Stimulated activated CD4-positive, alpha-beta T cell treated with anti-CD3 and anti-CD28 coated beads, Interleukin-15, amount 100 ng/mL, for 48 hours (primary cell): ENCODE results near the gene MICAL3.

Experiments
- DNase-seq, 2 donors: peaks; one replicate each; pipeline ENCODE4 v3.0.0-alpha.2; 2020; ENCODE audit warnings: low read depth in 2 of 2

The MICAL3 gene

GRCh38 chr22:17930455-17931313 lies 93.7 kb downstream of the MICAL3 start:
- DNase-seq, result no peak

- DNase-seq, result no peak
Observed at GRCh38 chr22:17929909-17930308, 94.5 kb downstream of the MICAL3 start.

GRCh38 chr22:17928391-17928790 lies 96.0 kb downstream of the MICAL3 start:
- no peak for DNase-seq

GRCh38 chr22:17927062-17927461 lies 97.3 kb downstream of the MICAL3 start:
- DNase-seq, result no peak

GRCh38 chr22:17926516-17926915 lies 97.8 kb downstream of the MICAL3 start:
- DNase-seq, result no peak

GRCh38 chr22:17925431-17925841 lies 98.9 kb downstream of the MICAL3 start:
- DNase-seq, result no peak

GRCh38 chr22:17924735-17925364 lies 99.5 kb downstream of the MICAL3 start:
- DNase-seq, result no peak

GRCh38 chr22:17924076-17924475 lies 100.3 kb downstream of the MICAL3 start:
- DNase-seq, result no peak

- DNase-seq, result no peak
Observed at GRCh38 chr22:17922925-17923903, 101.1 kb downstream of the MICAL3 start.

- DNase-seq, result no peak
Observed at GRCh38 chr22:17921871-17922821, 102.2 kb downstream of the MICAL3 start.

GRCh38 chr22:17920992-17921650 lies 103.2 kb downstream of the MICAL3 start:
- DNase-seq, result no peak

GRCh38 chr22:17920145-17920605 lies 104.2 kb downstream of the MICAL3 start:
- DNase-seq, result no peak

GRCh38 chr22:17919276-17920144 lies 104.9 kb downstream of the MICAL3 start:
- DNase-seq, result no peak

- DNase-seq, result no peak
Observed at GRCh38 chr22:17918840-17919239, 105.5 kb downstream of the MICAL3 start.

GRCh38 chr22:17917490-17917983 lies 106.8 kb downstream of the MICAL3 start:
- DNase-seq, result no peak

- DNase-seq, result no peak
Observed at GRCh38 chr22:17916226-17916889, 108.0 kb downstream of the MICAL3 start.

- no peak for DNase-seq
Observed at GRCh38 chr22:17915676-17916075, 108.7 kb downstream of the MICAL3 start.

- no peak for DNase-seq
Observed at GRCh38 chr22:17915188-17915587, 109.2 kb downstream of the MICAL3 start.
